SKM-1 (cell line): ENCODE results near the gene SNF8.

Experiments used
- DNase-seq: peaks from one replicate; lab custom pipeline; 2025; ENCODE audit not compliant: unreplicated experiment; lab: John Stamatoyannopoulos, UW

The SNF8 gene

GRCh38 chr17:48929812-48930165 is 14.9 kb downstream of the SNF8 start:
- DNase-seq: no peak

GRCh38 chr17:48928876-48929811 is 15.5 kb downstream of the SNF8 start:
- DNase-seq: no peak

GRCh38 chr17:48927978-48928745 is 16.5 kb downstream of the SNF8 start:
- DNase-seq: no peak

- DNase-seq: no peak
Measured at GRCh38 chr17:48925991-48926342, 18.7 kb downstream of the SNF8 start.

- DNase-seq: no peak
Measured at GRCh38 chr17:48925251-48925990, 19.2 kb downstream of the SNF8 start.

GRCh38 chr17:48915459-48916282 is 29.0 kb downstream of the SNF8 start:
- DNase-seq: no peak

GRCh38 chr17:48912476-48912875 is 32.2 kb downstream of the SNF8 start:
- no peak for DNase-seq

GRCh38 chr17:48910370-48910769 is 34.3 kb downstream of the SNF8 start:
- no peak for DNase-seq

GRCh38 chr17:48909783-48910182 is 34.9 kb downstream of the SNF8 start:
- no peak for DNase-seq

- DNase-seq: peak; percentile 45
Measured at GRCh38 chr17:48908853-48909394, 35.7 kb downstream of the SNF8 start.

- DNase-seq: peak; percentile 71
Measured at GRCh38 chr17:48908047-48908843, 36.4 kb downstream of the SNF8 start, which contains the start of gene UBE2Z. UBE2Z (plus strand) TSS chr17:48908407; CDS start chr17:48908504, 97 bp downstream.

- DNase-seq: peak; percentile 22
Measured at GRCh38 chr17:48907713-48908046, 37.0 kb downstream of the SNF8 start.

- DNase-seq: no peak
Measured at GRCh38 chr17:48905987-48906515, 38.6 kb downstream of the SNF8 start.

GRCh38 chr17:48904428-48904827 is 40.2 kb downstream of the SNF8 start:
- no peak for DNase-seq

GRCh38 chr17:48903401-48903800 is 41.2 kb downstream of the SNF8 start:
- no peak for DNase-seq

- no peak for DNase-seq
Measured at GRCh38 chr17:48901241-48901640, 43.4 kb downstream of the SNF8 start.

- no peak for DNase-seq
Measured at GRCh38 chr17:48894886-48895285, 49.8 kb downstream of the SNF8 start.

GRCh38 chr17:48893646-48894508 is 50.8 kb downstream of the SNF8 start:
- no peak for DNase-seq
